Transverse colon (tissue), 1 donor: ENCODE measurements around the gene DCLRE1C.

Experiments used
- EP300 ChIP-seq: sonication (generic); formaldehyde crosslinking; IDR thresholded peaks from one replicate; pipeline ENCODE4 v1.6.1; 2017; ENCODE audit warnings: antibody characterized with exemption, low read depth
- POLR2A ChIP-seq: fragments of 450-650 bp; IDR thresholded peaks from one replicate; pipeline ENCODE4 v1.6.1; 2016; ENCODE audit warnings: antibody characterized with exemption, mild to moderate bottlenecking, moderate library complexity

- no peak for TF ChIP-seq POLR2A
- no peak for TF ChIP-seq EP300
These were observed 37.3 kb downstream of the DCLRE1C start for GRCh38 chr10:14916600-14916999.
